GM12878 (cell line): ENCODE measurements around the gene IL17RC. TPM values are rescaled to one million over a fixed set of nuclear protein-coding genes. Genes with fewer than 3 reads are reported as not detected.

ENCODE experiments used
- ATAC-seq: fragments of 200-7000 bp; cut with Tn5 transposase; 3 replicates; pipeline ENCODE4 v1.9.1; 2020; ENCODE audit warnings: mild to moderate bottlenecking, moderate library complexity
- BruUV-seq: library from RNA; stranded (reverse); fragments of 400-500 nt; replicated peaks from 2 replicates; lab custom pipeline; 2021; lab: Mats Ljungman, UMichigan
- CTCF ChIA-PET: fragments of 300-600 bp; sonication (Branson Sonifier 250); formaldehyde crosslinking; extraction: SDS; loops from one replicate; lab custom pipeline; 2021; ENCODE audit warnings: inconsistent platforms; lab: Yijun Ruan, JAX
- POLR2A ChIA-PET: fragments of 350-600 bp; formaldehyde crosslinking; extraction: SDS; loops from one replicate; lab custom pipeline; 2021; ENCODE audit warnings: inconsistent platforms; lab: Charles Lee
- RAD21 ChIA-PET: fragments of 300-600 bp; sonication (Branson Sonifier 250); formaldehyde crosslinking; loops from one replicate; lab custom pipeline; 2023; ENCODE audit warnings: antibody characterized with exemption; ENCODE audit not compliant: unreplicated experiment; lab: Charles Lee
- SMC1A ChIA-PET: fragments of 300-600 bp; sonication (Branson Sonifier 250); formaldehyde crosslinking; loops from one replicate; lab custom pipeline; 2023; ENCODE audit not compliant: unreplicated experiment, uncharacterized antibody; lab: Charles Lee
- DNase-seq: peaks from one replicate; pipeline ENCODE4 v3.0.0-alpha.2; 2011; ENCODE audit warnings: low read depth, low spot score
- FAIRE-seq: peaks from 3 replicates; lab custom pipeline; 2011; peaks lifted over from hg19 to GRCh38; lab: Jason Lieb, UNC
- H2AFZ ChIP-seq: 2 replicates; pipeline ENCODE4 v1.6.0; 2011; ENCODE audit warnings: low read depth, low read length, control low read depth; ENCODE audit not compliant: control insufficient read depth
- H3K27ac ChIP-seq: 2 replicates; pipeline ENCODE4 v1.5.1; 2011; ENCODE audit warnings: control low read depth; ENCODE audit not compliant: control insufficient read depth, insufficient read depth
- H3K27me3 ChIP-seq, 2 experiments: replicated peaks in 1 of 2; 2 replicates each; pipeline versions ENCODE4 v1.6.0 to v1.6.1; 2011; ENCODE audit warnings: low read length in 1 of 2; ENCODE audit not compliant: control insufficient read depth in 2 of 2, insufficient read depth in 2 of 2
- H3K36me3 ChIP-seq, 2 experiments: 2 replicates each; pipeline ENCODE4 v1.5.1; 2011; ENCODE audit warnings: low read length in 1 of 2; ENCODE audit not compliant: control insufficient read depth in 2 of 2, insufficient read depth in 2 of 2
- H3K4me1 ChIP-seq: 2 replicates; pipeline ENCODE4 v1.6.1; 2011; ENCODE audit warnings: mild to moderate bottlenecking, low read length, moderate library complexity, mixed read lengths; ENCODE audit not compliant: control insufficient read depth, insufficient read depth
- H3K4me2 ChIP-seq: 2 replicates; pipeline ENCODE4 v1.6.0; 2011; ENCODE audit warnings: control low read depth; ENCODE audit not compliant: control insufficient read depth, insufficient read depth
- H3K4me3 ChIP-seq: fragments of 200-600 bp; sonication (generic); 2 replicates; pipeline ENCODE4 v1.5.1; 2016
- H3K79me2 ChIP-seq: 2 replicates; pipeline ENCODE4 v1.6.0; 2011; ENCODE audit warnings: low read length; ENCODE audit not compliant: control insufficient read depth, insufficient read depth
- H3K9ac ChIP-seq: 2 replicates; pipeline ENCODE4 v1.8.0; 2011; ENCODE audit warnings: low read length, control low read depth, mixed read lengths; ENCODE audit not compliant: control insufficient read depth, insufficient read depth
- H3K9me3 ChIP-seq: replicated peaks from 3 replicates; pipeline ENCODE4 v1.5.1; 2011; ENCODE audit warnings: mild to moderate bottlenecking, low read length; ENCODE audit not compliant: control insufficient read depth, insufficient read depth
- H4K20me1 ChIP-seq: 2 replicates; pipeline ENCODE4 v1.6.0; 2011; ENCODE audit not compliant: control insufficient read depth, insufficient read depth
- ATF7 ChIP-seq: fragments of 450-650 bp; IDR thresholded peaks from 2 replicates; pipeline ENCODE4 v1.6.1; 2016; ENCODE audit warnings: low read depth, mild to moderate bottlenecking
- CBFB ChIP-seq: IDR thresholded peaks from 2 replicates; pipeline ENCODE4 v1.6.1; 2016; ENCODE audit warnings: antibody characterized with exemption, low read depth
- DPF2 ChIP-seq: fragments of 450-650 bp; IDR thresholded peaks from 2 replicates; pipeline ENCODE4 v1.6.1; 2017; ENCODE audit warnings: mild to moderate bottlenecking
- EGR1 ChIP-seq, 2 experiments: IDR thresholded peaks; 1 replicate in 1 of 2; 2 replicates in 1 of 2; pipeline ENCODE4 v1.6.1; 2011 to 2012; ENCODE audit warnings: low read depth in 2 of 2, low read length in 2 of 2, borderline replicate concordance in 1 of 2, mild to moderate bottlenecking in 1 of 2, moderate library complexity in 1 of 2
- EZH2 ChIP-seq: IDR thresholded peaks from 2 replicates; pipeline ENCODE4 v1.6.1; 2012; ENCODE audit warnings: low read depth, mild to moderate bottlenecking, control low read depth, inconsistent platforms, low read length, borderline replicate concordance; ENCODE audit not compliant: control insufficient read depth
- FOXK2 ChIP-seq: fragments of 450-650 bp; IDR thresholded peaks from 2 replicates; pipeline ENCODE4 v1.6.1; 2017; ENCODE audit warnings: mild to moderate bottlenecking, moderate library complexity
- HSF1 ChIP-seq: fragments of 150-350 bp; IDR thresholded peaks from 2 replicates; pipeline ENCODE4 v1.6.1; 2014; ENCODE audit warnings: mild to moderate bottlenecking, low read depth, low read length
- MXI1 ChIP-seq: fragments of 150-350 bp; IDR thresholded peaks from 2 replicates; pipeline ENCODE4 v1.6.1; 2011; ENCODE audit warnings: low read depth, mild to moderate bottlenecking, inconsistent platforms, low read length, improper control_type of control experiment
- NR2C2 ChIP-seq: IDR thresholded peaks from 2 replicates; pipeline ENCODE4 v1.6.1; 2011; ENCODE audit warnings: borderline replicate concordance, low read depth; ENCODE audit not compliant: control insufficient read depth, insufficient read length
- PBX3 ChIP-seq: IDR thresholded peaks from 2 replicates; pipeline ENCODE4 v1.6.1; 2011; ENCODE audit warnings: mild to moderate bottlenecking, low read depth, low read length, moderate library complexity; ENCODE audit not compliant: insufficient replicate concordance
- RB1 ChIP-seq: fragments of 450-650 bp; formaldehyde crosslinking; IDR thresholded peaks from 2 replicates; pipeline ENCODE4 v1.6.1; 2017; ENCODE audit warnings: mild to moderate bottlenecking, borderline replicate concordance
- RCOR1 ChIP-seq: conservative IDR thresholded peaks from 2 replicates; pipeline ENCODE4 v1.6.1; 2012; ENCODE audit warnings: low read depth, low read length, improper control_type of control experiment
- SPI1 ChIP-seq: IDR thresholded peaks from 2 replicates; pipeline ENCODE4 v1.6.1; 2011; ENCODE audit warnings: low read depth, mild to moderate bottlenecking, low read length, moderate library complexity, borderline replicate concordance; ENCODE audit not compliant: insufficient read depth
- SUPT20H ChIP-seq: IDR thresholded peaks from 2 replicates; pipeline ENCODE4 v1.6.1; 2011; ENCODE audit warnings: low read depth, mild to moderate bottlenecking, low read length, moderate library complexity, borderline replicate concordance; ENCODE audit not compliant: control insufficient read depth
- WGBS: methylation state at CpG from one replicate; pipeline ENCODE4 v1.1.6; 2016; ENCODE audit warnings: low lambda C conversion rate; ENCODE audit not compliant: insufficient replicate concordance, insufficient coverage; ENCODE audit errors: missing lambda C conversion rate; 5-methylcytosine and 5-hydroxymethylcytosine counted together
- in situ Hi-C: fragments of 300-500 bp; cut with MboI; formaldehyde crosslinking; loops from 9 replicates; pipeline ENCODE4 v1.14.3; 2018; ENCODE audit warnings: mixed read lengths
- intact Hi-C: fragments of 100-400 bp; cut with micrococcal nuclease; formaldehyde crosslinking; loops from one replicate; pipeline ENCODE4 v1.14.2; 2022; ENCODE audit not compliant: unreplicated experiment
- polyA plus RNA-seq, 11 experiments: library from polyadenylated mRNA; depleted of rRNA in 4 of 11; unstranded in 6 of 11; stranded (reverse) in 5 of 11; fragments of >200 nt; fragmentation: Nextera tagmentation in 4 of 11; fragmentation: Illumina TruSeq in 1 of 11; extraction: Ambion mirVana in 4 of 11; extraction: Trizol in 1 of 11; gene quantifications; 1 replicate in 1 of 11; 2 replicates in 10 of 11; pipeline versions ENCODE4 v1.2.1 to v1.2.3, GENCODE V29; 2011 to 2016; ENCODE audit warnings: inconsistent platforms in 2 of 11, missing spikeins in 2 of 11, low read depth in 1 of 11
- total RNA-seq, 4 experiments: library from RNA; depleted of rRNA in 3 of 4; stranded (reverse); fragments of >200 nt in 3 of 4; fragmentation: Illumina TruSeq in 1 of 4; extraction: Trizol in 1 of 4; gene quantifications; 2 replicates each; pipeline versions ENCODE4 v1.2.1 to v1.2.3, GENCODE V29; 2013 to 2021

The IL17RC gene
- total and polyA plus RNA-seq, 10 of the 15 experiments (the other 5 are each of a cell fraction or from before 2014, with no cell fraction given): 0.07 to 4.4 (median 0.34) TPM; not detected in 3

GRCh38 chr3:9951962-9952805, 35.3 kb downstream of the IL17RC start, which contains the start of gene PRRT3:
Gene PRRT3, minus strand, starts transcription at chr3:9952408. Its CDS starts 2,293 bp downstream, at chr3:9950115.
- ATAC-seq (peak; percentile 96), FAIRE-seq (peak; percentile 83), DNase-seq (no peak)
- peak within 1 kb of the TSS; percentile 96 for H3K4me2 ChIP-seq
- in situ Hi-C loops: no loop called here
- 2% methylated on average over 40 of the region's 52 CpGs for WGBS
- SMC1A ChIA-PET: interaction anchor here (1.0 to 2.3 kb wide), 3 partner anchors 17 to 72 kb away, joined by 3 to 16 read pairs (median 11); partner anchors contain the start of gene CRELD1
- intact Hi-C loops: loop anchor here (2.0 to 10.0 kb wide), 2 partner anchors 19 to 273 kb away; partner anchors contain the start of gene CRELD1
- H3K9me3 ChIP-seq: no peaks in the 10 kb centered on the region
- RAD21 ChIA-PET: interaction anchor here (1.0 to 5.2 kb wide), 3 partner anchors 17 to 36 kb away, joined by 3 to 24 read pairs (median 7); partner anchors contain the start of gene CRELD1
- H3K27ac ChIP-seq: peak within 1 kb of the TSS; percentile 69
- peak within 1 kb of the TSS; percentile 82 for H3K4me3 ChIP-seq
- CTCF ChIA-PET: interaction anchor here (1.9 to 5.8 kb wide), 2 partner anchors 17 to 19 kb away, joined by 5 to 29 read pairs; partner anchors contain the start of gene CRELD1
- peaks cover 0 to 3% of the 10 kb centered on the region in 2 experiments; a peak in 2 of 4 replicates for H3K36me3 ChIP-seq
- POLR2A ChIA-PET: interaction anchor here (1.0 to 2.3 kb wide), 7 partner anchors 10 to 240 kb away, joined by 3 to 11 read pairs (median 4); partner anchors contain the start of genes CRELD1, EMC3 and FANCD2
- peak within 1 kb of the TSS; percentile 72 for H3K9ac ChIP-seq
- H2AFZ ChIP-seq: peak within 1 kb of the TSS; percentile 92
- no peaks in the 10 kb centered on the region for H4K20me1 ChIP-seq
- BruUV-seq: no TSS peak
- no peaks in the 10 kb centered on the region for H3K79me2 ChIP-seq
- H3K4me1 ChIP-seq: peaks cover 3% of the 10 kb centered on the region; the same call in 1 of the 2 replicates
- H3K27me3 ChIP-seq: no peaks in the 10 kb centered on the region
- no peak for TF ChIP-seq SUPT20H
- peak; percentile 66 for TF ChIP-seq FOXK2
- peak; percentile 88 for TF ChIP-seq ATF7
- TF ChIP-seq RCOR1: peak; percentile 36; the same call in 1 of the 2 replicates
- no peak for TF ChIP-seq RB1
- TF ChIP-seq EGR1 (IDR thresholded peaks at IDR 0.05; ENCODE audit: borderline replicate concordance in 1 of 2, low read depth in 2 of 2, low read length in 2 of 2): peak in 1 of 2 experiments; percentile 67; a peak in 1 of 3 replicates
- 0 out of 2 replicates have a peak, but pooled peaks have one; percentile 27 for TF ChIP-seq CBFB
- peak; percentile 81 for TF ChIP-seq NR2C2
- no peak for TF ChIP-seq EZH2
- no peak for TF ChIP-seq PBX3
- TF ChIP-seq SPI1: peak; percentile 11; the same call in 1 of the 2 replicates
- TF ChIP-seq DPF2: peak; percentile 42; the same call in 1 of the 2 replicates
- TF ChIP-seq HSF1: no peak
- peak; percentile 38; the same call in 1 of the 2 replicates for TF ChIP-seq MXI1
